Urothelium cell line (cell line): ENCODE data around the gene SAP30BP.
"Not testable (repeated sequence)": the region's sequence is repeated elsewhere in the genome, so short reads cannot be mapped to it uniquely, and the experiment has no call there.

Source experiments
- DNase-seq: peaks from one replicate; pipeline ENCODE4 v3.0.0; 2011; ENCODE audit warnings: low spot score, mixed read lengths
- FAIRE-seq: peaks from 2 replicates; lab custom pipeline; 2011; peaks lifted over from hg19 to GRCh38; lab: Jason Lieb, UNC

Gene SAP30BP

DNA sequence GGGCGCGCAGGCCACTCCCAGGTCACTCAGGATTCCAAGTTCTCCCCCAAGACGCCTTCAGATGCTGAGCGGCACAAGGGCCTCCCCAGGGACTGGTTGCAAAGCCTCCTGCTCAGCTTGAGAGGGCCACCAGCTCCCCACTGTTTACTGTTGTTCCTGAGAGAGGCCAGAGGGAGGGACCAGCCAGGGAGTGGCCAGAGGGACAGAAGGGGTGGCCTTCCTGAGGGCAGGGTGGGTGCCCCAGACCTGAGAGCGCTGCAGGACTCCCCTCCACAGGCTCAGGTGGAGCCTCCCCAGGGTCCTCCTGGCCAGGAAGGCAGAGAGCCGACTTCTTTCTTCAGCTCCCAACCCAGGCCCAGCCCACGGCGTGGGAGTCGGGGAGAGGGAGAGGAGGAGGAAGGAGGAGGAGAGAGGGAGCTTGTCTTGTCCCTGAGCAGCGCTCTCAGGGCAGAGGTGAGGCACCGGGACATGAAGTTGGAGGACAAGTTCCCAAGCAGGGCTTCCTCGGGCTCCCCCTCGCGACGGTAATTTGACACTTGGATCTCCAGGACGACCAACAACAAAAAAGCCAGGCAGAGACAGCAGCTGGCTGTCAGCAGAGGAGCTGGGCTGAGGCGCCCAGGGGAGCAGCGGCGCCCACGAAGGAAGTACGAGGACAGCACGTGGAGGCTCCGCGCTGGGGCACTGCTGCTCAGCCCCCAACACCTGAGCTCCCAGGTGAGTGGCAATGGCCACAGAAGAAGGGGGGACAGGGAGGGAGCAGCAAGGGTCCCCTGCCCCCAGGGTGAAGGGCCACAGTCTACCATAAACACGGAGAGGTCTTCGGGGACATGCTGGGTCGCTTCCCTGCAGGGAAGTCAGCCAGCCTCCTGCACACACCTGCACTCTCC, 33.4 kb upstream of the SAP30BP start:
- peak; percentile 97 for DNase-seq

DNA sequence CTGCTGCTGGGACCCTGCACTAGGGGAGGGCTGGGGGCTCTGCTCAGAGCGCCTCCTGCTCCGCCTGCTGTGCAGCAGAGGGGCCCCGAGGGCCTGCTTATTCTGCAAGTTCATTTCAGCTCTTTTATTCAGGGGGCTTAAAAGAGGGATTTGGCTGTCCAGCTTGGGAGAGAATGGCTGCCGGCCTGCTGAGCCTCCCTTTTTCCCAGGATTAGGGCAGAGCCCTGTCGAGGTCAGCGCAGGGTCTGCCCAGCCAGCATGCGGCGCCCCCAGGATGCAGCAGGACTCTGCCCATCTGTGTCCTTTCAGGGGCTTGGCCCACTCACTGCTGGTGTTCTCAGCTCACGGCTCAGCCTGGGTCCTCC, 32.8 kb upstream of the SAP30BP start:
- no peak for DNase-seq
- FAIRE-seq = no peak

More for the DNA sequence above, 33.4 kb upstream of the SAP30BP start:
- FAIRE-seq = peak; percentile 94

DNA sequence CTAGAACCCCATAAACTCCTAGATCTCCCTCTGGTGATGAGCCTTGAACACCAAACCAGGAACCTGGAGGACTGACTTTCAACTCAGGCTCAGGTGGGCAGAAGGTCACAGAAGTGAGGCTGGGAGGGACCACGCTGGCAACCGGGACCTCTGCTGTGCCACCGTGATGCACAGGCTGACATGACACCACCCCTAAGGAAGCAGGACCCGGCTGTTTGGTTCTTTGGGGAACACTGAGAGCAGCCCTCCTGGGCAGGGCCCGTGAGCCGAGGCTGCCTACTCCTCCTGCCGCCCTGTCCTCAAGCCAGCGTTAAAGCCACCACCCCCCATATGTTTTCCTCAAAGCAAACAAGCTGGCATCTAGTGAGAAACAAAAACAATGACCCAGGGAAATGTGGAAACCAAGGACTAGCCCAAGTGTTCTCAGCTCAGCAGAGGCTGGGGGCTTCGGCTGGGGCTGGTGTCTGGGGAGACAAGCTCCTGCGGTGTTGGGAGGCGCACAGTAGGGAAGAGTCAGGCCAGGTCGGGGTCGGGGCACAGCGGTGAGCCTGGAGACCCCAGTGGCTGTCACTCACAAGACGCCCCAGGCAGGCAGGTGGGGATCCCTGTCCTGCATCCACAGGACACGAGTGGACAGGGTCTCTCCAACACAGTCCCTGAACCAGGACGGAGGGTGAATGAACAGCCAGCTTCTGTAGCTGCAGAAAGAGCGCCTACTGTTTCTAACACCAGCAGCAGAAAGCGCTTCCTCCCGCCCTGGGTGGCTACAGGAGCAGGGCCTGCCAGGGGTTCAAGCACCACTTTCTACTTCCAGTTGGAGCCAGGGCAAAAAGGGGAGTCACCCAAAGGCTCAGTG, 32.2 kb upstream of the SAP30BP start:
- no peak for FAIRE-seq

DNA sequence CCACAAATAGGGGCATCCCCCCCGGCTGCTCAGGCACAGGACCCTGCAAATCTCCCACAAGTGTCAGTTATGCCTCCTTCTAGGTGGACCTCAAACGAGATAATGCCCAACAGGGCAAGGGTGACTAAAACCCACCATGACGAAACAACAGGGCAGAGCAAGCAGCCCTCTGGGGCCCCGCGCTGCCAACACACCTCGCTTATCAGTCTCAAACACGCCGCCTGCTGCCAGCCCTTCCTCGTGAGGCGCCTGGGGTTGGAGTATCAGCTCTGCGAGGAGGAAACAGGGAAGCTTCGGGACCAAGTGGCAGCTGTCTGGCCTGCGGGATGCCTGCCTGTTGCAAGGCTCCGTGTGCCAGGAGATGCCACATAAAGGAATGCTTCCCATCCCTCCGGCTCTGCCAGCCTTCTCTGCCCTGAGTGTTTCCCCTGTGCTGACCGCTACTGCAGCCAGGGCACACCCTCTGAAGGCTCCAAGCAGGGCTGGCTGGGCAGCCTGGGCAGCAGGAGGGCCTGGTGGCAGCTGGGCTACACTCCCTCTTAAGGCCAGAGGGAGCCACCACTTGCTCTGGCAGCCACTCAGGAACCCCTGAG, 31.4 kb upstream of the SAP30BP start:
- FAIRE-seq = peak; percentile 86

More for the DNA sequence above, 32.2 kb upstream of the SAP30BP start:
- no peak for DNase-seq

DNA sequence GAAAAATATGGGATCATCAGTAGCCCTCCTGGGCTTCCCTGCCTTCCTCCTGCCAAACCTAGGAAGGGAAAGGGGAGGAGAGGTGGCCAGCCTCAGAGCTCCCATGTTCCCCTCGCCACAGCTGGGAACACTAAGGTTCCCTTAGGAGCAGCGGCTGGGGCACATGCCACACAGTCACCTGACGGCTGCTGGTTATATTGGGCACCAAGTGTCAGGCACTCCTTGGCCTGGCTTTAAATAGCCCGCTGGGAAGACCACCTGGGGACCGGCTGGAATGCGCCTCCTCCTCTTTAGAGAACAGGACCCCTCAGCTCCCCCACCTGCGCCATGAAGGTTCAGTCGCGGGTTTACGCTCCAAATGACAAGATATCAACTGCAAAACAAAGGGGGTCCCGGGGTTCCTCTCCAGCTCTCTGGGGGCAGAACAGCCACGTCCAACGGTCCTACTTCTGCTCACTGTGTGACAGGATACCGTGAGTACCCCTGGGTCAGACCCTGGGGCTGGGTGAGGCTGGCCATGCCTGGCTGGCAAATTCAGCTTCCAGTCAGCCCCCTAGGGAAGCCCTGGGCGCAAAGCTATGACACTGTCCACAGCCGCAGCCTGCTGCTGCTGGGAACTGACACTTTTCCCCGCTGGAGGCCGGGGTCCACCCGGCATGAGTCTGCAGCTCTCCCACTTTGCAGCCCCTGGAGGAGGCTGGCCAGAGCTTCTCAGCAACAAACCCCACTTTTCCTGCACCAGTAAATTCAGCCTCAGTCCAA, 30.6 kb upstream of the SAP30BP start:
- DNase-seq = no peak
- FAIRE-seq = no peak

More for the DNA sequence above, 31.4 kb upstream of the SAP30BP start:
- DNase-seq = no peak

DNA sequence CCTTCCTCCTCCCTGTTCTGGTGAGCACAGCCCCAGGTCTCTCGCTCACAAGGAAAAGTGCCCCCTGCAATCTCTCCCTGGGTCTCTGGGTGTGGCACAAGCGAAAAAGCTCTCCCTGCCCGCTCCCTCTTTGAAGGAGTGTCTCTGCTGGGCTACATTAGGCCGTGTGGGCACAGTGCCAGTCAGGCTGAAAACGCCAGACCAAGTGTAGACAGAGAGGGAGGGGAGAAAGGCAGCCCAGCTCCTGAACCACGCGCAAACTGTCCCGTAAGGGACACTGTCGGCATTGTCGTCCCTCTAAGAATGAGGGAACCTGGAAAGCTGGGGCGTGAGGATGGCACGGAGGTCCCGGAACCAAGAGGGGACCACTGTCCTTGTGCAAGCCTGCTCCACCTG, 30.0 kb upstream of the SAP30BP start:
- peak; percentile 17 for FAIRE-seq
- DNase-seq = no peak

DNA sequence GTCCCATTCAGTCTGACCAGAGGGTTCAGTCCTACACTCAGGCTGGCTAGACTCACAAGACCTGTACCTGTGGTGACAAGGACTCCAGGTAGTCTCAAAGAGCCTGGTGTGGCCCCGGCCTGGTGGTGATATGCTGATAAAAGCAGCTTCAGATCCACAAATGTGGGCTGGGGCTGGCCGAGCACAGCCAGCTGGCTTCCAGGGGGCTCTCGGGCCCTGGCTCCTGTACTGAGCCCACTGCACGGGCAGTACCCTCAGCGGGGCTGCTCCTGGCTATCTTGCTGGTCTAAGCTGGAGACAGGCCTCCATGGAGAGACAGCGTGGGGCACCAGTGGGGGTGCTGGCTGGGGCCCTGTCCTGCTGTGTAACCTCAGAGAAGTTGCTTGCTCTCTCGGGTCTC, 29.6 kb upstream of the SAP30BP start:
- DNase-seq (no peak), FAIRE-seq (no peak)

DNA sequence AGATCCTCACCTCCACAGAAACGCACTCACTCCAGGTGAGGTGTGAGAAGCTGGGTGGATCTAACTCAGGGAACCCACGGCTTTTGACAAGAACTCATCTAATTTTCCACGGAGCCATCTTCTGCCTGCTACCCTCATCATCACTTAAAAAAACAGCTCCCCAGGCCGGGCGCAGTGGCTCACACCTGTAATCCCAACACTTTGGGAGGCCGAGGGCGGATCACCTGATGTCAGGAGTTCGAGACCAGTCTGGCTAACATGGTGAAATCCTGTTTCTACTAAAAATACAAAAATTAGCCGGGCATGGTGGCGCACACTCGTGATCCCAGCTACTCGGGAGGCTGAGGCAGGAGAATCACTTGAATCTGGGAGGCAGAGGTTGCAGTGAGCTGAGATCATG, 29.1 kb upstream of the SAP30BP start:
- not testable (repeated sequence) for DNase-seq, FAIRE-seq

DNA sequence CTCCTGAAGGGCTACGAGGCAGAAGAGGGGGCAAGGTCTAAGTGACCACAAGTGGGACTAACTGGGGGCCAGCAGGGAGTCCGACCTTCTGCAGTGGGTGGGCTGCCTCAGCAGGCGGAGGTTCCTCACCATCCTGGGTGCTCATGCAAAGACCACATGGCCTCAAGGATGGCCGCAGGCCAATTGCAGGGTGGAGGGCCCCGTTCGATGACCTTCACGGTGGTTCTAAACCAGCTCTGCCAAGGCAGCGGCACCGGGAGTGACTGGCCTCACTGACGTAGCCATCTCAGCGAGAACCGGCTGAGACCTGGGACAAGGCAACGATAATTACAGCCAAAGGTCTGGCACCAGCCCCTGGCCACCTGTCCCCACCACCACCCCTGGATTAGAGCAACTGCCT, 28.2 kb upstream of the SAP30BP start:
- DNase-seq (no peak), FAIRE-seq (no peak)

DNA sequence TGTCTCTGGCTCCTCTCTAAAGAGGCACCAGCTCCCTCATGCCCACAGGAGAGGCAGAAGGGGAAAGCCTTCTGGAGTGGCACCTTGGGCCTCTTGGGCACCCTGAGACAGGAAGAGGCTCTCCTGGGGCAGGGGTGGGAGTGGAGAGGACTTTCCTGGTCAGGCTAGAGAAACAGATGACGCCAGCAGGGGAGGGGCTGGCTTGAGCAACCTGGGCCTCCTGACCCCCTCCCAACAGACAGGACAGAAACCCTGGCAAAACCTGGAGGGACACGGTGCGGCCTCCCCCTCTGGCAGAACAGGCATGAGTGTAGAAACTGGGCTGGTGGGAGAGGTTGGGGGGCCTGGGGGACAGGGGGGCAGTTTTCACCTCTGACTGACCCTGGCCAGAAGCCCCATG, 27.8 kb upstream of the SAP30BP start:
- no peak for FAIRE-seq
- no peak for DNase-seq

DNA sequence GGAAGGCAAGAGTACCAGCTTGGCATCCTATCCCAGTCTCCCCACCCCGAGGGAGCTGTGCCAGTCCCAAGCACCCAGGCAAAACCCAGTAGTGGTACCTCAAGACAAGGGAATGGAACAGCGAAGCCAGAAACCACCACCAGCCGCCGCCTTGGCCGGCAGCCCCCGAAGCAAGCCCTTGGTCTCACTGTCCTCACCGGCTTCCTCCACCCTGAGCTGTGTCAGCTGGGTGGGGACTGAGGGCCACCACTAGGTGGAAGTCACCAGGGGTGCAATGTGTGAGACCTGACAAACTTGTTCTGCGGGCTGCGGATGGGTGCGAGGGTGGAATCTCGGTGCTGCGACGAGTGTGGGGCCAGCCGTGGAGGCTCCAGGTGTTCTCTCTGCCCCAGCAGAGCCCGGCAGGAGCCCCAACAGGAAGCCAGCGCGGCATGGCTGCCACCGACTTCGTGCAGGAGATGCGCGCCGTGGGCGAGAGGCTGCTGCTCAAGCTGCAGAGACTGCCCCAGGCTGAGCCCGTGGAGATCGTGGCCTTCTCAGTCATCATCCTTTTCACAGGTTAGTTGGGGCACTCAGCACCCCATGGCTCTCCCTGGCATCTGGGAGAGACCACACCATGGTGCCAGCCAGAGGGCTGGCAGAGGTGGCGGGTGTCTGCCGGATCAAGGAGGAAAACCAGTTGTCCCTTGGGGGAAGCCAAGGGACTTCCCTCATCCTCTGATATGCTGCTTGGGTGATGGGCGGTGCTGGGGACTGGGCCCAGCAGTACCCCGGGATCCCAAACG, 27.2 kb upstream of the SAP30BP start:
- FAIRE-seq (peak; percentile 56), DNase-seq (no peak)

DNA sequence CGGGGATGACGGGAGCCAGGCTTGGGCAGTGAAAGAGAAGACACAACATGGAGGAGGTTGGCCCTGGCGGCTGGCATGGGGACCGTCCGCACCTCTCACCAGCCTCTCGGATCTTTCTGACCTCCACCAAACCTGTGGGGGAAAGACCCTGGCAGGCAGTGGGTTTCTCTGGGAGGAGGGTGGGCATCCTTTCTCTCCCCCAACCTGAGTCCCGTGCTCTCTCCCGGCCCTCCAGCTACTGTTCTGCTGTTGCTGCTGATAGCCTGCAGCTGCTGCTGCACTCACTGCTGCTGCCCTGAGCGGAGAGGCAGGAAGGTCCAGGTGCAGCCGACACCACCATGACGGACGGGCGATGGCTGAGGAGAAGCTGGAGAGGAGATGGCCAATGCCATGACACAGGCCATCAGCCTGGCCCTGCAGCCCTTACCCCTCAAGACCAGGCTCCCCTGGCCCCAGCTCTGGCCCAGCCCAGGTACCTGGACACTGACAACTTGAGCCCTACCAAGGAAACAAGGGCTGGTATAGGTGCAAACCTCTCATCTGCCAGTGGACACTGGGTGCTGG, 26.5 kb upstream of the SAP30BP start:
- peak; percentile 73 for FAIRE-seq
- no peak for DNase-seq

DNA sequence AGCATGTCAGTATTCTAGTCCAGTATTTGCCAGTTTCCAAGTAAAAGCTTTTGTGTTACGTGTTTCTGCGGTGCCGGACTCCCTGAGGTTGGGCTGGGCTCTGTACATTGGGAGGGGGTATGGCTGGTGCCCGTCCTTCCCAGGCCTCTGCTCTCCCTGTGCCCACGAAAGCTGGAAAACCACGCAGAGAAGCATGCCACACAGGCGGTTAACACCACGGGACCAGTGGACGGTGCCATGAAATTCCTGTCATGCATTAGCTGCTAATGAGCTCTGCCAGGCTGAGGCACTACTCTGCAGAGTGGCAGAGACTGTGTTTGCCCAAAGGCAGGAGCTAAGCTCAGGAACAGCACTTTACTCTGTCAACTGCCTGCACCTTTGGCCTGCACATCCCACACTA, 25.8 kb upstream of the SAP30BP start:
- DNase-seq = no peak
- FAIRE-seq = no peak

DNA sequence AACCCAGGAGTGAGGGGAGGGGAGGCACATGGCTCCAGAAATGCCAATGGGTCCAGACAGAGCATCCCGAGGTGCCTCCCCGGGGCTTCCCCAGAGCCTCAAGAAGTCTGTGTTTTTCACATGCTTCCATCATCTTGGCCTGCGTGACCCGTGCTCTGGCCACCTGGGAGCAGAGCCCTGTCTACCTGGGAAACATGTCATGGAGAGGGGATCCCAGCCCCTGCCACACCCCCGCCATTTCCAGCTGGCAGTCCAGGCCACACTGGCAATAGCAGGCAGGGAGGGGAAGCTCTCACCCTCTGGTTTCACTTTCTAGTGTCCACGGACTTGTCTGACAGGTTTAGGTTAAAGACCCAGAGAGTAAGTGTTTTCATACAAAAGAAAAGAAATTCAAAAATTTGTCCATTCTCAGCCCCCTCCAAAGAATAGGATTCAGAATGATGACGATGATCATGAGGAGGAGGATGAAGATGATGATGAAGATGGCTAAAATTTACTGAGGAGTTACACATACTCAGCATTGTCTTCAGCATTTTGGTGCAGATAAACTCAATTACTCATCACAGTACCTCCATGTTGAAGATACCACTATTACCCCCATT, 24.9 kb upstream of the SAP30BP start:
- DNase-seq (no peak), FAIRE-seq (peak; percentile 65)

DNA sequence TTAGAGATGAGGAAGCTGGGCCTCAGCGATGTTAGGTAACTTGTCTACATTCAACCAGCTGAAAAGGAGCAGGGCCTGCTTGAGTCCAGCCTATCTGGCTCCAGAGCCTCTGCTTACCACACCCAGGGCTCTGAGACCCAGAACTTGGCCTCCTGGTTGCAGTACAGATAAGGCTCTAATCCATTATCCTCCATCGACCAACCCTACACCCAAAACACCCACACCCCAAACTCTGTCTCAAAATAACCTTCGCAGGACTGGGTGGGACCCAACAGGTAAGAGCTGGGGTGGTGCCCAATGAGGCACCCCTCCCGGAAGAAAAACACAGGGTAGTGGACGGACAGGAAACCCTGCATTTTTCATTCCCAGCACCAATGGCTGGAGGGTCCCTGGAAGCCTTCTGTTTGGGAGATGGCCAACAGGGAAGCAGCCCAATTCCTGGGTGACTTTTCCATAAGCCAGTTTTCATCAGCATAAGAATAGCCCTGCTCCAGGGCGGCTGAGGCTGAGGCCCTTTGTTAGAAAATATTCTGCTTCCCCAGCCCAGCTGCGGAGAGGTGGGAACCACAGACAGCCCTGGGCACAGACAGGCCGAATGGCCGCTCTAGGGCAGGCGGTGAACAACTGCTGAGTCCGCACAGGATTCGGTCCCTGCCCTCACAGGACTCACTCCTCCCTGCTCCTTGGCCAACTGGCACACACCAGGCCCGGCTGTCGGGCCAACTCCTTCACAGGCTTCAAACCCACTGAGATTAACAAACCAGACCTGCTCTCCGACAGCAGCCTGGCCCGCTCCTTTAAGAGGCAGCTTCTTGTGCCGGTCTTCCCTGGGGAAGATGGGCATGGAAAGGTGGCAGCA, 24.1 kb upstream of the SAP30BP start:
- FAIRE-seq (no peak), DNase-seq (no peak)

DNA sequence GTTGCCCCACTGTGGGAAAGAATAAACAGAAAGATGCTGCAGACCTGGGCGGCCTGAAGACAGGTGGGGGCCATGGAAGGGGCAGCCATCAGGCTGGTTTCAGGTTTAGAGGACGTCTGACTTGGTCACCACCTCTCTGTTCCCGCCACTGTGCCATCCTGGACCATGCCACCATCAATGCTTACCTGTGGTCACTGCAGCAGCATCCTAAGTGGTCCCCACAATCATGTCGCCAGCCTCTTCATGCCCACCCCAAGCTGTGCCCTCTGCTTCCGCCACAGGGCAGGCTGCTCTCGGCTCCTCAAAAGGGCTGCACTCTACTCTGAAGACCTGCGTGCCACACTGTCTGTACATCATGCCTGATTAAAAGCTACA, 23.5 kb upstream of the SAP30BP start:
- DNase-seq (no peak), FAIRE-seq (no peak)

DNA sequence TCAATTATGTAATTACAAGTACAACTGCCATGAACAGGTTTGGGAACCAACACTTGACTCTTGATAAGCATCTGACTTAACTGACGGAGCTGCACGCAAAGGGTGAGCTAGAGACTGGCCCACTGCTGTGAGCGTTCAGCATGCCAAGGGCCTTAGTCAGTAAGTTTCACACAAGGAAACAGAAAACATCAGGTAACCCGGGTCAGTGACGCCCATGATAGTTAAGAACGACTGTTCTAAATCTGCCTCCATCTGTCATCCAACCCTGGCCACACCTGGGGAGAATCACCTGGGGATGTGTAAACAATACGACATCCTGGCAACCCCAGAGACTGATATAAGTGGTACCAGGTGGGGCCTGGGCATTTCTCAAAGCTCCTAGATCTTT, 21.6 kb upstream of the SAP30BP start:
- FAIRE-seq (peak; percentile 77), DNase-seq (no peak)

DNA sequence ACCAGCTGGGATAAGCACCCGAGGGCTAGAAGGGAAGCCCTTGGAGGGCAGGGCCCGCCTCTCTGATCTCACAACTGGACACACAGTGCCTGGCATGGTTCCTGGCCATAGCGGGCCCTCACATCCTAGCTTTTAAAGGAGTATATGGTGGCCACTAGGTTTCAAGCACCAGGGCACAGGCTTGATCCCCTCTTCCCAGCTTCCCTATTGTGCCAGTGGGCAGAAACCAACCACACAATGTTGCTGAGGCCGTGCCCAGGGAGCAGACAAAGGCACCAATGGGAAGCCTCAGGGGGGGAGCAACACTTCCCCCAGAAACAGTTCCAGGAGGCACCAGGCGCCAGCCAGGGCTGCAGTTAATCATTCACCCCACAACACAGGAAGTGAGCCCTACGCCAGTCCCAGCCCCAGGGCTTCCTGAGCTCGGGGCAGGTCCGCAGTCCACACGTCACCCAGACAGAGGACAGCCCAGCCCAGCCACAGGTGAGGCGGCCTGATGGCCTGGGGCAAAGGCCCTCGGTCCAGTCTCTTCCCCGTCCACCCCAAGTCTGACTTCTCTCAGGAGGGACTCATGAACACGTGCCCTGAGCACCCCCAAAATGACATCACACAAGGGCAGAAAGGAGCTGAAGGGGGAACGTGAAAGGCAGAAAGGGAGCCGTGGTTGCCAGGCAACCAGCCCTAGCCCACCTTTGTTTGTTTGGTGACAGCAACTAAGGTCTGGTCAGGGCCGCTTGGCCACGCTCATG, 21.1 kb upstream of the SAP30BP start:
- no peak for DNase-seq

More for the DNA sequence above, 21.1 kb upstream of the SAP30BP start:
- FAIRE-seq = no peak
